Mesenchymal stem cell (in vitro differentiated cells and primary cell): ENCODE data around the gene MAP3K15.

ENCODE experiments used
- DNase-seq: peaks from one replicate; pipeline ENCODE4 v3.0.0-alpha.2; 2013
- H2AFZ ChIP-seq: one replicate; pipeline ENCODE4 v1.6.1; 2013; ENCODE audit warnings: low read depth, mild to moderate bottlenecking, control low read depth, inconsistent platforms, low read length, moderate library complexity
- H2AK5ac ChIP-seq: 2 replicates; pipeline ENCODE4 v1.6.1; 2013; ENCODE audit warnings: low read length, moderate library complexity, mild to moderate bottlenecking, inconsistent platforms; ENCODE audit not compliant: severe bottlenecking
- H2BK120ac ChIP-seq: one replicate; pipeline ENCODE4 v1.6.1; 2013; ENCODE audit warnings: low read depth, mild to moderate bottlenecking, inconsistent platforms, low read length, moderate library complexity
- H2BK12ac ChIP-seq, 2 experiments: one replicate each; pipeline ENCODE4 v1.6.1; 2013; ENCODE audit warnings: inconsistent platforms in 2 of 2, low read length in 2 of 2, mild to moderate bottlenecking in 2 of 2, moderate library complexity in 2 of 2, control low read depth in 1 of 2
- H2BK15ac ChIP-seq: one replicate; pipeline ENCODE4 v1.6.1; 2013; ENCODE audit warnings: mild to moderate bottlenecking, low read depth, inconsistent platforms; ENCODE audit not compliant: poor library complexity, severe bottlenecking
- H2BK5ac ChIP-seq: 2 replicates; pipeline ENCODE4 v1.6.1; 2013; ENCODE audit warnings: low read depth, mild to moderate bottlenecking, low read length, control low read depth, inconsistent platforms; ENCODE audit not compliant: poor library complexity, severe bottlenecking
- H3K14ac ChIP-seq, 2 experiments: one replicate each; pipeline ENCODE4 v1.6.1; 2013; ENCODE audit warnings: inconsistent platforms in 2 of 2, low read length in 2 of 2, control low read depth in 1 of 2, mild to moderate bottlenecking in 1 of 2, moderate library complexity in 1 of 2
- H3K18ac ChIP-seq, 2 experiments: one replicate each; pipeline ENCODE4 v1.6.1; 2013; ENCODE audit warnings: inconsistent platforms in 2 of 2, low read length in 2 of 2, control low read depth in 1 of 2, low read depth in 1 of 2, mild to moderate bottlenecking in 1 of 2
- H3K23ac ChIP-seq, 2 experiments: one replicate each; pipeline ENCODE4 v1.6.1; 2013; ENCODE audit warnings: inconsistent platforms in 2 of 2, low read length in 2 of 2, mild to moderate bottlenecking in 2 of 2, moderate library complexity in 2 of 2, control low read depth in 1 of 2
- H3K27ac ChIP-seq: 2 replicates; pipeline ENCODE4 v1.5.1; 2013; ENCODE audit warnings: mild to moderate bottlenecking, moderate library complexity, low read length, control low read depth, inconsistent platforms; ENCODE audit not compliant: poor library complexity, severe bottlenecking
- H3K27me3 ChIP-seq, 2 experiments: 2 replicates each; pipeline versions ENCODE4 v1.6.1 to v1.7.0; 2013; ENCODE audit warnings: low read length in 2 of 2, mild to moderate bottlenecking in 2 of 2, moderate library complexity in 2 of 2, control low read depth in 1 of 2, inconsistent platforms in 1 of 2; ENCODE audit not compliant: control insufficient read depth in 1 of 2, insufficient read depth in 1 of 2
- H3K36me3 ChIP-seq, 2 experiments: 2 replicates each; pipeline versions ENCODE4 v1.6.1 to v1.7.0; 2013; ENCODE audit warnings: low read length in 2 of 2, control low read depth in 1 of 2, inconsistent platforms in 1 of 2, low read depth in 1 of 2, mild to moderate bottlenecking in 1 of 2; ENCODE audit not compliant: insufficient read depth in 2 of 2, control insufficient read depth in 1 of 2
- H3K4ac ChIP-seq, 2 experiments: one replicate each; pipeline ENCODE4 v1.6.1; 2013; ENCODE audit warnings: inconsistent platforms in 2 of 2, low read length in 2 of 2, mild to moderate bottlenecking in 2 of 2, moderate library complexity in 2 of 2, control low read depth in 1 of 2, low read depth in 1 of 2
- H3K4me1 ChIP-seq: 2 replicates; pipeline ENCODE4 v1.6.1; 2013; ENCODE audit warnings: low read depth, low read length, control low read depth; ENCODE audit not compliant: control insufficient read depth, insufficient read depth
- H3K4me2 ChIP-seq: 2 replicates; pipeline ENCODE4 v1.6.1; 2013; ENCODE audit warnings: low read length, mild to moderate bottlenecking, inconsistent platforms; ENCODE audit not compliant: poor library complexity, severe bottlenecking
- H3K4me3 ChIP-seq, 2 experiments: 2 replicates each; pipeline versions ENCODE4 v1.5.1 to v1.7.0; 2013; ENCODE audit warnings: low read length in 2 of 2, mild to moderate bottlenecking in 2 of 2, control low read depth in 1 of 2, low read depth in 1 of 2; ENCODE audit not compliant: insufficient read depth in 1 of 2
- H3K79me1 ChIP-seq: replicated peaks from 2 replicates; pipeline ENCODE4 v1.6.1; 2013; ENCODE audit warnings: mild to moderate bottlenecking, control low read depth, low read length, inconsistent platforms; ENCODE audit not compliant: poor library complexity, severe bottlenecking
- H3K9ac ChIP-seq: 2 replicates; pipeline ENCODE4 v1.7.0; 2013; ENCODE audit warnings: mild to moderate bottlenecking, low read length, moderate library complexity
- H3K9me3 ChIP-seq: 2 replicates; pipeline ENCODE4 v1.7.0; 2013; ENCODE audit warnings: mild to moderate bottlenecking, low read length; ENCODE audit not compliant: control insufficient read depth
- H4K8ac ChIP-seq: one replicate; pipeline ENCODE4 v1.6.1; 2013; ENCODE audit warnings: inconsistent platforms, mild to moderate bottlenecking, low read length, moderate library complexity
- H4K91ac ChIP-seq: one replicate; pipeline ENCODE4 v1.6.1; 2013; ENCODE audit warnings: mild to moderate bottlenecking, low read length, inconsistent platforms
- WGBS: methylation state at CpG from one replicate; pipeline ENCODE4 v1.1.7; 2013; ENCODE audit warnings: mixed read lengths; 5-methylcytosine and 5-hydroxymethylcytosine counted together

Gene MAP3K15

GRCh38 chrX:19373351-19373891, 141.9 kb downstream of the MAP3K15 start:
- Histone ChIP-seq H4K91ac (no peak overlapping the region), H2BK15ac (no peak overlapping the region), H3K27me3 (peaks cover 17 to 20% of the 10 kb centered on the region in 2 experiments), H2AK5ac (no peak overlapping the region), H4K8ac (peak overlapping the region; percentile 2), H3K9me3 (no peaks in the 10 kb centered on the region), H3K18ac (peak overlapping the region in 1 of 2 experiments; percentile 12), H2AFZ (no peak overlapping the region), H3K4me2 (peak overlapping the region; percentile 34), H3K36me3 (no peaks in the 10 kb centered on the region), H3K23ac (no peak overlapping the region), H3K4me1 (peaks cover 13% of the 10 kb centered on the region), H2BK12ac (no peak overlapping the region), H3K27ac (no peak overlapping the region), H3K4me3 (no peak overlapping the region), H3K9ac (no peak overlapping the region), H3K14ac (no peak overlapping the region), H3K4ac (no peak overlapping the region), H2BK120ac (no peak overlapping the region), H2BK5ac (no peak overlapping the region), H3K79me1 (no peaks in the 10 kb centered on the region)
- 11% methylated on average over 17 of the region's 23 CpGs for WGBS
- no peak for DNase-seq

GRCh38 chrX:19372547-19373331, 142.6 kb downstream of the MAP3K15 start:
- Histone ChIP-seq H3K36me3 (no peaks in the 10 kb centered on the region), H3K23ac (no peak overlapping the region), H2BK120ac (no peak overlapping the region), H2AFZ (peak overlapping the region; percentile 73), H3K4me2 (peak overlapping the region; percentile 92), H3K4ac (no peak overlapping the region), H3K9me3 (no peaks in the 10 kb centered on the region), H3K14ac (peak overlapping the region in 1 of 2 experiments; percentile 18), H4K8ac (peak overlapping the region; percentile 7), H2BK5ac (no peak overlapping the region), H2AK5ac (no peak overlapping the region), H2BK15ac (no peak overlapping the region), H3K9ac (peak overlapping the region; percentile 85), H3K79me1 (no peaks in the 10 kb centered on the region), H3K4me3 (peak overlapping the region; percentile 26 to 74), H3K4me1 (peaks cover 13% of the 10 kb centered on the region), H3K27ac (no peak overlapping the region), H3K27me3 (peaks cover 17 to 20% of the 10 kb centered on the region in 2 experiments), H4K91ac (no peak overlapping the region), H3K18ac (peak overlapping the region in 1 of 2 experiments; percentile 12), H2BK12ac (peak overlapping the region in 1 of 2 experiments; percentile 19)
- peak; percentile 36 for DNase-seq
- under 1% methylated on average over 18 of the region's 20 CpGs for WGBS

GRCh38 chrX:19372170-19372546, 143.2 kb downstream of the MAP3K15 start:
- Histone ChIP-seq H3K79me1 (no peaks in the 10 kb centered on the region), H3K4me1 (peaks cover 13% of the 10 kb centered on the region), H2AFZ (peak overlapping the region; percentile 73), H4K8ac (no peak overlapping the region), H3K27me3 (peaks cover 17 to 20% of the 10 kb centered on the region in 2 experiments), H3K4me2 (peak overlapping the region; percentile 92), H2BK5ac (no peak overlapping the region), H3K18ac (no peak overlapping the region), H4K91ac (no peak overlapping the region), H3K4ac (no peak overlapping the region), H3K9me3 (no peaks in the 10 kb centered on the region), H3K9ac (peak overlapping the region; percentile 85), H3K4me3 (peak overlapping the region in 1 of 2 experiments; percentile 74), H2BK12ac (no peak overlapping the region), H3K36me3 (no peaks in the 10 kb centered on the region), H2BK15ac (no peak overlapping the region), H3K23ac (no peak overlapping the region), H3K14ac (no peak overlapping the region), H2BK120ac (no peak overlapping the region), H3K27ac (no peak overlapping the region), H2AK5ac (no peak overlapping the region)
- 2% methylated on average over 8 of the region's 9 CpGs for WGBS
- peak; percentile 69 for DNase-seq

GRCh38 chrX:19370061-19370460, 145.2 kb downstream of the MAP3K15 start:
- Histone ChIP-seq H2AK5ac (no peak overlapping the region), H3K9ac (no peak overlapping the region), H3K79me1 (no peaks in the 10 kb centered on the region), H4K91ac (no peak overlapping the region), H3K27me3 (peaks cover 17 to 20% of the 10 kb centered on the region in 2 experiments), H3K4me1 (peaks cover 13% of the 10 kb centered on the region), H4K8ac (no peak overlapping the region), H2BK15ac (no peak overlapping the region), H2BK120ac (no peak overlapping the region), H3K23ac (no peak overlapping the region), H2AFZ (no peak overlapping the region), H3K14ac (no peak overlapping the region), H2BK5ac (no peak overlapping the region), H3K4me3 (no peak overlapping the region), H3K18ac (no peak overlapping the region), H3K4me2 (no peak overlapping the region), H3K4ac (no peak overlapping the region), H3K27ac (no peak overlapping the region), H3K36me3 (peaks cover 0 to 3% of the 10 kb centered on the region in 2 experiments), H3K9me3 (no peaks in the 10 kb centered on the region), H2BK12ac (no peak overlapping the region)
- WGBS: 93% methylated on average over 2 of the region's 5 CpGs
- DNase-seq: peak; percentile 9
